NCI-H510A (cell line): ENCODE measurements around the gene KREMEN1.

ENCODE experiments used
- DNase-seq: peaks from one replicate; lab custom pipeline; 2025; lab: John Stamatoyannopoulos, UW

The KREMEN1 gene

DNA sequence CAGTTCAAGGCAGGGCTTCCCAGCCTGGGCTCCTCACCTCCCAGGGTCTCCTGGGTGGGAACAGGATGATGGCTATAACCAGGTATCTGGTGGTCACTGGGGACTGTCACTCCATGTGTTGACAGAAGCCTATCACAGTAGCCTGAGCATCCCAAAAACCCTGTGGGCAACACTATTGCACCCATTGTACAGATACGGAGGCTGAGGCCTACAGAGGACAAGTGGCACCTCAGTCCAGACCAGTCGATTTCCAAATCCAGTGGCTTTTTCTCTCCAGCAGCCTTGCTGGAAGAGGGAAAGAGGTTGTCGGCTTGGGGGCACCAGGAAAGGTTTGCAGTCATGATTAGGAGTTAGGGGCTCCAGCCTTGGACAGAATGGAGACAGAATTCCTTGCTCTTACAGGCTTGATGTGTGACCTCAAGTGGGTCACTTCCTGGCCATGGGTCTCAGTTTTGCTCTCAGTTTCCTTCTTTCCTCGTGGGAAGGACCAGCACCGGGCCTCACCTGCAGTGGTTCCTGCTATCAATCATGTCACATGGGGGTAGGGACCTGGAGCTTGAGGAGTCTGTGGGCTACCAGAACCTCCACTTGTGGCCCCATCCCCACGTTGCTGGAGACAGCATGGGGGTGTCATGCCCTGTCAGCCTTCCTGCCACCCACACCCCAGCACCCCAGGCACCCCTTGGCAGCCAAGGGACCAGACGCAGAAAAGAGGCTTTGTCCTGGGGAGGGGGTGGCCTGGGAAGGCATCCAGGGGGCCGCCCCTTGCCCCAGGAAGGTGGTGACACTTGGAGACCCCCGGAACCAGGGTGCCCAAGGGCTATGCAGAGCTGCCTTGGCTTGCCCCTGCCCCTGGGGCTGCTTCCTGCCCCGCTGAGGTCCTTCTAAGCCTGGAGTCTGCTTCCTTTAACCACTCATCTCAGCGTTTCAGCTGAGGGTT, 135.0 kb downstream of the KREMEN1 start:
- DNase-seq, result no peak

DNA sequence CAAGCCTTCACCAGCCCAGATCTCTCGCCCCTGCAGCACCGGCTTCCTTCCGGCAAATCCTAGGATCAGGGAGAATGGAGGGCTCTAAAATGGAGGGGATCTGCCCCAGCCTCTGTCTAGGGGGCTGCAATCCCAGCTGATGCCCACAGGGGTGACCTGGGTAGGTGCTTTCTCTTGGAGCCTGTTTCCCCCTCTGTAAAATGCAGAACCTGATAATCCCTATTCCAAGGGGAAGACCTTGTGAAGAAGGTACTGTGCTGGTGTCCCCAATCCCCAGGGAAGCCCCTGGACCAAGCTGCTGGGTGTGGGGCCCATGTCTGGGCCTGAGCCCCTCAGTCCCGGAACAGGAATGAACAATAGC, 135.6 kb downstream of the KREMEN1 start:
- no peak for DNase-seq

- no peak for DNase-seq
Observed at GRCh38 chr22:29208879-29209623, 136.2 kb downstream of the KREMEN1 start.

DNA sequence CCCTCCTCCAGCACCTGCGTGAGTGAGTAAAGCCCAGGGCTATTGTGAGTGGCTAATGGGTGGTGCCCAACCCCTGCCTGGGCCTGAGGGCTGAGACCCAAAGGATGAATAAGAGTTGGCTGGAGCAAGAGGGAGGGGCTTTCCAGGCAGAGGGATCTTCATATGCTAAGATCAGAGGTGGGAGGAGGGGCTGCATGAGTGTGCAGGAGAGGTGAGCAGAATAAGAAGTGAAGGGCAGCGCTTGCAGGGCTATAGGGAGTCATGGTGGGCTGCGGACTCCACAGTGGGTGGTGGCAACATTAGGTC, 136.7 kb downstream of the KREMEN1 start:
- no peak for DNase-seq

DNA sequence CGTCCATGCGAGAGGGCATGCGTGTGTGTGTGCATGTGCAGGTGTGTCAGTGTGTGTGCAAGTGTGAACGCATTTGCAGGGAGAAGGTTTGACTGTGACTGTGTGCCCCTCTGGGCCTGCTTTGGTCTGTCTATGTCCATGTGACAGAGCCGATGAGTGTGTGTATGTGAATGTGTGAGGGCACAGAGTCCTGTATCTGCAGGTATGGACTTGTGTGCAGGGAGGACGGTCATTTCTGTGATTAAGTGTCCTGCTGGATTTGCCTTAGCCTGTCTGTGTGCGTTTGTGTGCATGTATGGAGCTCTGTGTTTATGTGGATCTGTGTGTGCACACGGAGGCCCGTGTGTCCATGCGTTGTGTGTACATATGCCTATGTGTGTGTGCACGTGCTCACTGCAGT, 138.2 kb downstream of the KREMEN1 start:
- no peak for DNase-seq

DNA sequence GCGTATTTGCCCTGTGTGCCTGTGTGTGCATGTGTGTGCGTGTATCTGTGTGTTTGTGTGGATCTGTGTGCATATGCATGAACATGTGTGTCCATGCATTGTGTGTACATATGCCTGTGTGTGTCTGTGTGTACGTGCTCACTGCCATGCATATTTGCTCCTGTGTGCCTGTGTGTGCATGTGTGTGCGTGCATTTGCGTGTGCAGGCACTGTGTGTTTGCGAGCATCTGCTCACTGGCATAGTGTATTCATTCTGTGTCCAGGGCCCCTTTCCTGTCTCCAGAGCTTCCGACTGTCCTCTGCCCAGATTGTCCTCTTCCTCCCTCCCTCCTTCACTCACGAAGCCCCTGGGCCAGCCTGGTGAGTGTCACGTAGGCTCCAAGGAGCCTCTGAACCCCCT, 138.6 kb downstream of the KREMEN1 start:
- no peak for DNase-seq

- DNase-seq, result no peak
Observed at GRCh38 chr22:29212743-29213142, 139.9 kb downstream of the KREMEN1 start.

DNA sequence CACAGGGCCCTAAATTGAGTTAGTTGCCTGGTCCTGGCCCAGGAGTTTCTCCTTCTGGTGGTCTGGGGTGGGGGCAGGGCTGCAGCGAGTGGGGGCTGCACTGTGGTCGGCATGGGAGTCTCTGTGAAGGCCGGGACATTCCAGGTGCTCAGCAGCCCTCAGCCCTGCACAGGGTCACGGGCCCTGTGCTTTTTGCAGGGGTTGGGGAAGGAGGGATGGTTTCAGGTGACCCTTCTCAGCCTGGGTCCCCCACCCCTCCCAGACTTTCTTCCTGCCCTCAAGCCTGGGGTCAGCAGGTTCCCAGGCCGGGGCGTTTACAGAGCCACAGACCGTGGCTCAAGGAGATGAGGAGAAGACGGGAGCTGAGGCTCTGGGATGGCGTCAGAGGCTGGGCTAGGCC, 140.7 kb downstream of the KREMEN1 start:
- DNase-seq, result no peak

DNA sequence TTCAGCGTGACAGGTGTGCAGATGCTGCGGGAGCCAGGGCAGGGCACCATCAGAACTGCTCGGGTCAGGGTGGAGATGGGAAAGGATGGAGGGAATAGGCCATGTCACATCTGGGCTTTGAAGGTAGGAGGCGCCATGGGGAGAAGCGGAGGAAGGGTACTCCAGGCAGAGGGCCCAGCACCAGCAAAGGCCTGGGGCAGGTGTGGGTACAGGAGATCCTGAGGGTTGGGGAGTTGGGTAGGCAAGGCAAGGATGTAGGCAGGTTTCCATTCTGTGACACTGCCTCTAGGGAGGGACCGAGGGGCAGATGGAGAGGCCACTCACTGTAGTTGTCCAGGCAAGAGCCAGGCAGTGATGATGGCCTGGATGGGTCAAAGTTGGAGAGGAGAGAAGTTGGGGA, 141.4 kb downstream of the KREMEN1 start:
- DNase-seq, result no peak

- no peak for DNase-seq
Observed at GRCh38 chr22:29215012-29215860, 142.4 kb downstream of the KREMEN1 start.

DNA sequence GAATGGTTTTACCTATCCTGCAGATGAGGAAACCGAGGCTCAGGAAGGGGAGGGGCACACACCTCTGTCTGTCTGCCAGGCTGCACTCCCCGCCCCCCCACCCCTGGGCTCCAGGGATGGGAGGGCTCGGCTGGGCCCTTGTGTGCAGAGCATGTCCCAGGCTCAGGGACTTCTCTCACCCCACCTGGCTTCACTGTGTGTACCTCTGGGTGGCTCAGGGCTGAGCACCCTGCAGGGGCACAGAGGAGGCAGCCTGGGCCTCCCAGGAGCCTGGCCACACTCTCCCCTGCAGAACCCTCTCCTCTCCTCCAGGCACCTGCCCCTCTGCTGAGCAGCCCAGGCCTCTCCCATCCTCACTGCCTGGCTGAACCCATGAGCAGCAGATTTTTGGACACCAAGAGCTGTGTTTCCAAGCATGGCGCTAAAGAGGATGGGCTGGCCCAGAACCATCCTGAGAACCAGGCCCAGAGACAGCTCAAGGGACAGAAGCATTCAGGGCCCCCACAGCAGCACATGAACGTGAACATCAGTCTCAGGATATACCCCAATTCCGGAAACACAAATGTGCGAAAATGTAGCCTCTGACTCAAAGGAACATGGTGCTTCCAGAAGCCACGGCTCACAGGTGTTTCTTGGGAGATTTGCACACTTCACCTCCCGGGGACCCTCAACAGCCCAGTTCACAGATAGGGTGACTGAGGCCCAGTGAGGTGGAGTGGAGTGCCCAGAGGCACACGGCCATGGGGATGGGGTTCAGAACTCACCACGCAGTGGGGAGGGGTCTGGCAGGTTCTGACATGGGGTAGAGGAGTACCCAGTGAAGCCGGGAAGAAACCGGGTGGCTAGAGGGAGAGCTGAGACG, 143.4 kb downstream of the KREMEN1 start:
- no peak for DNase-seq

DNA sequence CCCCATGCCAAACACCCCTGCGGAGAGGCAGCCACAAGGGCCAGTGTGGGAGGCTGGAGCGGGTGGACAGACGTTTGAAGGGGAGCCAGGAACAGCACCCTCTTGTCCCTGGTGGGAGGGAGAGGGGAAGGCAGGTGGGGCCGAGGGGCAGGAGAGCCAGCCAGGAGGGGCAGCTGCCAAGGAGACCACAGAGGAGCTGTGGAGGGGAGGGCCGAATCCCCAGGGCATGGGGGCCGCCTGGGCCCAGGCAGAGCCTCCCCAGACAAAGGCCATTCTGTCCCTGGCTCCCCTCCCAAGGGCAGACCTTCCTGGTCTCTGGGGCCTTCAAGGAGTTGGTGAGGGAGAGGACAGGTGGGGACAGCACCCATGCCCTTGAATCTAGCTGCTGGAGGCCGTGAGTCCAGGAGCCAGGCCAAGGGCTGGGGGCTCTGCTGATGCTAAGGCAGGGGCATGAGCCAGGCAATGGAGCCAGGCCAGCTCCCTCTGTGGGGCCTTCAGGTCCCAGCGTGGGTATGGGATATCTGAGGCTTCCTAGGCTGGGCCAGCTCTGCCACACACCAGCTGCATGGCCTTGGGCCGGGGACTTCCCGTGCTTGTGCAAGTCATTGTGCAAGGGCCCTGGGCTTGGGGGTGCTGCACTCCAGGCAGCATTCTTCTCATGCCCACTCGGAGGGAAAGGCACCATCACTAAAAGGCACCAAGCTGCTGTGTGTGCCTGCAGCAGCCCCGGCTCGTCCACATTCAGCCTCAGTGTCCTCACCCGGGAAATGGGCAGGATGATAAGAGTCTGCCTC, 144.2 kb downstream of the KREMEN1 start:
- no peak for DNase-seq
